Ovary (tissue), 3 donors: ENCODE data around the gene TUBB1.

ENCODE experiments used
- CTCF ChIP-seq, 3 donors: fragments of 450-650 bp in 2 of 3; fragments of 200-600 bp in 1 of 3; IDR thresholded peaks; one replicate each; pipeline versions ENCODE4 v1.5.1 to v1.8.0; 2016 to 2022; ENCODE audit warnings: antibody characterized with exemption in 3 of 3, mild to moderate bottlenecking in 1 of 3
- EP300 ChIP-seq: sonication (generic); formaldehyde crosslinking; IDR thresholded peaks from one replicate; pipeline ENCODE4 v1.6.1; 2017; ENCODE audit warnings: antibody characterized with exemption
- POLR2A ChIP-seq: fragments of 450-650 bp; IDR thresholded peaks from one replicate; pipeline ENCODE4 v1.6.1; 2017; ENCODE audit warnings: antibody characterized with exemption, mild to moderate bottlenecking, moderate library complexity
- donor health status: DM: no; HTN: no; CAD: no.

GRCh38 chr20:59055302-59055701 is 36.1 kb downstream of the TUBB1 start:
- TF ChIP-seq EP300 (no peak), CTCF (IDR thresholded peaks at IDR 0.05) (no peak), POLR2A (no peak)
